Measurements from ENCODE around the gene PDHB.

The PDHB gene

DNA sequence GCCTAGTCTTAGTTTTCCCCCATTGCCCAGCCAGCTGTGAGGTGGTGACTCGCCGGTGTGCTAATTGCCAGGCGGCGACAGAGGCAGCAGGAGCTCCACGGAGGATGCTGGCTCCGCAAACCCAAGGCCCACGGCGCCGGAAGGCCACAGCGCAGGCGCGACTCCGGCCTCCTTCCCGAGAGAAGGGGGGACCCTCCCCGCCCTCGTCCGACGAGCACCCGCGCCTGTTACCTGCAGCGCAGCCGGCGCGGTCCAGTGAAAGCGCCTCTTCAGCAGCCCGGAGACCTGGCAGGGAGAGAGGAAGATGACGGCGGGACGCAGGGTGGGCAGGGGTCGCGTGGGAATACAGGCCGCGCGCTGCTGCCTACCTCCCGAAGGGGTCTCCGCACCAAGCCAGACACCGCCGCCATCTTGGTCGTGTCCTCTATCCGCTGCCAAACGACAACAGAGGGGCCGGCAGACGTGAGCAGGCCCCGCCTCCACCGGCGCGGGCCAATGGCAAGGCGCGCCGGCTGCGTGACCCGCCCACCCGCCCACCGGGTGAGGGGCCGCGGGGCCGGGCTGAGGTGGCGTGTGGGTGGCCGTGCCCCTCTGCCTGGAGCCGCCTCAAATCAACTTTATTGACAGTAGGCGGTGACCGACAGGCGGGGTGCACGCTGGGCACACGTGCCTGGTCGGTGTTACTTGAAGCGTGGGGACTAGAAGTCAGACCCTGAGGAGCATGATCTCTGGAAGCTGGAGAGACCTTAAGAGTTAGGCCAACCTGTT lies at the start of gene PDHB:
PDHB (minus strand) TSS at position 433 of the 768 bp plus-strand sequence; CDS start at position 410, 23 bp downstream.
- Histone ChIP-seq H3K9ac (ENCODE audit: low read length) (peak within 1 kb of the TSS; percentile 70), H3K36me3 (ENCODE audit: control insufficient read depth, insufficient read depth, low read length) (peaks cover 3% of the 10 kb centered on the region), H3K4me1 (ENCODE audit: control insufficient read depth, insufficient read depth, low read length) (peaks cover 9% of the 10 kb centered on the region), H3K9me3 (ENCODE audit: control insufficient read depth, low read length) (no peaks in the 10 kb centered on the region), H3K27me3 (ENCODE audit: control insufficient read depth, insufficient read depth, low read length) (no peaks in the 10 kb centered on the region), H3K4me3 (ENCODE audit: low read length) (peak within 1 kb of the TSS; percentile 48)

DNA sequence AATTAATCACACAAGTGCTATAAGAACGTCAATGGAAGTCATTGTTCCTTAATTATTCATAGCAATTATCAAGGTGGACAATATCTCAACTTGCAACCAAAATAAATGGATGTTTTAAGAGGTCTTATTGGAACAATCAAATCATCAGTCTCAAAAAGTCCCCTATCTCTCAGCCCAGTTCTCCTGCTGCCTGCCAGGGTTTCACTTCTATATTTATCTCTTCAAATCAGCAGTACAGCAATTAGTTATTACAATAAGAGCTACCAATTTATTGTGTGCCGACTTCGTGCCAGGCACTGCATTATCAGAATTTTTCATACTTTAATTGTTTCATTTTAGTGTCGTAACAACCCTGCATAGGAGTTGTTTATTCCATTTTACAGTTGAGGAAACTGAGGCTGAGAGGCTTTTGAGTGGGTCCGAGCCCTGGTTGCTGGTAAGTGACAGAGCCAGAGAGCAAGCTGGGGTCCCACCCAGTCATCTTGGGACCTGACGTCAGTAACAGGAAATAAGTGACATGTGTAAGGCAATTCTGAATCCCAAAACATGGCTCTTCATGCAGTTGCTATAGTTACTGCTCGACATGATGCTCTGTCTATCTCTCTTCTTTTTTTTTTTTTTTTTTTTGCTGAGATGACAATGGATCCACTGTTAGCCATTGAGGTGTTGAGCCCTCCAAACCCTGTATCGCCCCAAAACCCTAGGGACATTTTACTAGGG lies 49.4 kb upstream of the PDHB start:
- Histone ChIP-seq H3K36me3 (ENCODE audit: control insufficient read depth, insufficient read depth, low read length) (no peaks in the 10 kb centered on the region), H3K4me1 (ENCODE audit: control insufficient read depth, insufficient read depth, low read length) (peaks cover 9% of the 10 kb centered on the region), H3K4me3 (ENCODE audit: low read length) (no peak overlapping the region), H3K9me3 (ENCODE audit: control insufficient read depth, low read length) (no peaks in the 10 kb centered on the region), H3K9ac (ENCODE audit: low read length) (no peak overlapping the region), H3K27me3 (ENCODE audit: control insufficient read depth, insufficient read depth, low read length) (no peaks in the 10 kb centered on the region)

DNA sequence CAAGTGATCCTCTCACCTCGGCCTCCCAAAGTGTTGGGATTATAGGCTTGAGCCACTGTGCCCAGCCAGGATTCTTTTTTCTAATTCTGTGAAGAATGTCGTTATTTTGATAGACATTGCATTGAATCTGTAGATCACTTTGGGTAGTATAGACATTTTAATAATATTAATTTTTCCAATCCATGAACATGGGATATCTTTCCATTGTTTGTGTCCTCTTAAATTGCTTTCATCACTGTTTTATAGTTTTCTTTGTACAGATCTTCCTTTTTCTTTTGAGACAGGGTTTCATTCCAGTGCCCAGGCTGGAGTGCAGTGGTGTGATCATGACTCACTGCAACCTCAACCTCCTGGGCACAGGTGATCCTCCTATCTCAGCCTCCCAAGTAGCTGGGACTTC lies 46.7 kb upstream of the PDHB start:
- Histone ChIP-seq H3K4me3 (ENCODE audit: low read length) (no peak overlapping the region), H3K4me1 (ENCODE audit: control insufficient read depth, insufficient read depth, low read length) (no peaks in the 10 kb centered on the region), H3K9ac (ENCODE audit: low read length) (no peak overlapping the region), H3K9me3 (ENCODE audit: control insufficient read depth, low read length) (no peaks in the 10 kb centered on the region), H3K36me3 (ENCODE audit: control insufficient read depth, insufficient read depth, low read length) (no peaks in the 10 kb centered on the region), H3K27me3 (ENCODE audit: control insufficient read depth, insufficient read depth, low read length) (no peaks in the 10 kb centered on the region)

DNA sequence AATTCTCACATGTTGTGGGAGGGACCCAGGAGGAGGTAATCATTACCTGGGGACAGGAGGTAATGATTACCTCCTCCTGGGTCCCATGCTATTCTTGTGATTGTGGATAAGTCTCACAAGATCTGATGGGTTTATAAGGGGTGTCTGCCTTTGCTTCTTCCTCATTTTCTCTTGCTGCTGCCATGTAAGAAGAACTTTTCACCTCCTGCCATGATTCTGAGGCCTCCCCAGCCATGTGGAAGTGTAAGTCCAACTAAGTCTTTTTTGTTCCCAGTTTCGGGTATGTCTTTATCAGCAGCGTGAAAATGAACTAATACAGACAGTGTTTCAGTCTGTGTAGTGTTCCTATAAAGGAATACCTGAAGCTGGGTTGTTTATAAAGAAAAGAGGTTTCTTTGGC lies 45.1 kb upstream of the PDHB start:
- Histone ChIP-seq H3K4me3 (ENCODE audit: low read length) (no peak overlapping the region), H3K27me3 (ENCODE audit: control insufficient read depth, insufficient read depth, low read length) (no peaks in the 10 kb centered on the region)

DNA sequence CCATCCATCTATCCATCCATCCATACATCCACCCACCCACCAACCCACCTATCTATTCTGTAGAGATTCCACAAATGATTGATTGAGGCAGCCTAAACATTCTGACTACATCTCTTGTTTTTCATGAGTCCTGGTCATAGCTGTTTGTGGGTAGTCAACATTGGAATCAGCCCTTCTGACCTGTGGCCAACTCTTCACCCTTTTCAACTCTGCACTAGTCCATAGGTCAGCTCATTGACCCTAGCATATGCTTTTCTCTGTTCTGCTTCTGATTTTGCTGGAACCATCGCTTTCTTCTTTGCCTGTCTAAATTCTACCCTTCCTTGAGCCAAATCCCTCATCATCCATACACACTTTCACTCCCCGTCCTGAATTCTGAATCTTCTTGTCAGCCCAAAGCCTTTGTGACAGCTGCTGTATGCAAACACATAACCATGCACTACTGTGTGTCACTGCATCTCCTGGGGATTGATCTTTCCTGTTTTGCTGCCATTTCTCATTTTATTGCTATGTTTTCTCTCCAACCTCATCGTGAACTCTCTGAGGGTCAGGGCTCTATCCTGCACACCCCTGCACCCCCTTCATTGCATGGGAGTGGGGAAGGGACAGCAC lies 41.4 kb upstream of the PDHB start:
- H3K36me3 ChIP-seq (ENCODE audit: control insufficient read depth, insufficient read depth, low read length) = no peaks in the 10 kb centered on the region
- no peak overlapping the region for H3K9ac ChIP-seq (ENCODE audit: low read length)
- no peaks in the 10 kb centered on the region for H3K27me3 ChIP-seq (ENCODE audit: control insufficient read depth, insufficient read depth, low read length)
- H3K9me3 ChIP-seq (ENCODE audit: control insufficient read depth, low read length) = no peaks in the 10 kb centered on the region
- H3K4me3 ChIP-seq (ENCODE audit: low read length) = no peak overlapping the region
- H3K4me1 ChIP-seq (ENCODE audit: control insufficient read depth, insufficient read depth, low read length) = peaks cover 32% of the 10 kb centered on the region

More for the DNA sequence above, 45.1 kb upstream of the PDHB start:
- Histone ChIP-seq H3K9me3 (ENCODE audit: control insufficient read depth, low read length) (no peaks in the 10 kb centered on the region), H3K4me1 (ENCODE audit: control insufficient read depth, insufficient read depth, low read length) (peaks cover 13% of the 10 kb centered on the region), H3K36me3 (ENCODE audit: control insufficient read depth, insufficient read depth, low read length) (no peaks in the 10 kb centered on the region), H3K9ac (ENCODE audit: low read length) (no peak overlapping the region)

DNA sequence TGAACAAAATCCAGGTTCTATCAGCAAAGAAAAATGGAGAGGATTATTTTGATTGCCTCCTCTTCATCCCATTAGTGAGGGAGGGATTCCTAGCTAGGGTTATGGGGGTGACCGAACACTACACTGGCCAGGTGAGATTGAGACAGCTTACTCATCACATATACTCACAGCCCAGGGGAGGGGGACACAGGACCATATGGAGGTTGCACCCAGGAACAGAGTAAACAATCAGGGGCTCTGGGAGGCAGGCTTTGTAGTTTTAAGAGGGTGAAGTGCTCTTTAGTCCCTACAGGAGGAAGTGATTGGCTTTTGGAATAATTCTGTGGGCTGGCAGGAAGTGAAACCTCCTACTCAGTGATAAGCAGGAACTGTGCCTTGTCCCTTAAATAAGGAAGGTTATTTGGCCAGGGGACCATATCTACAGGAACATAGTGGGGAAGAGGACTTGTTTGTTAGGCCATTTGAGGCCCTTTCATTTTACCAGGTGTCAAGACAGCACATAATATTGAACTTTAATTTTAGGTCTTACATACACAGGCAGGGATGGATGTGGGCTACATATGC lies 40.8 kb upstream of the PDHB start:
- no peak overlapping the region for H3K4me3 ChIP-seq (ENCODE audit: low read length)
- no peaks in the 10 kb centered on the region for H3K27me3 ChIP-seq (ENCODE audit: control insufficient read depth, insufficient read depth, low read length)
- H3K4me1 ChIP-seq (ENCODE audit: control insufficient read depth, insufficient read depth, low read length) = peaks cover 32% of the 10 kb centered on the region
- no peaks in the 10 kb centered on the region for H3K36me3 ChIP-seq (ENCODE audit: control insufficient read depth, insufficient read depth, low read length)
- H3K9me3 ChIP-seq (ENCODE audit: control insufficient read depth, low read length) = no peaks in the 10 kb centered on the region
- H3K9ac ChIP-seq (ENCODE audit: low read length) = no peak overlapping the region

DNA sequence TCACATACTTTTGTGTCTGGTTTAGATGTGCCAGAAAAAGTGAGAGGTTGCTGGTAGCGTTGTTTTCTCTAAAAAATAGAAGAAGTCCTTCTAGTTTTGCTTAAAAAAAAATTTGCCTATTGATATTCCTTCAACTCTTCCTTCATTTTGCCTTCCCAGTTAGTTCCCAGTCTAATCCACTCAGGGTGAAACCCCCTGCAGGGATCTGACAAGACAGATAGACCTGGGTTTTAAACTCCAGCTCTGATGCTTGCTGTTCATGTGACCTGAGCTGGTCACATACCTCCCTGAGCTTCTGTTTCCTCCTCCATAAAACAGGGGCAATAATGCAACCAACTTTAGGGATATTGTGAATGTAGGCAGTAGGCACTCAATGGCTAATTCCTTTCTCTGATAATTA lies 39.6 kb upstream of the PDHB start:
- peaks cover 32% of the 10 kb centered on the region for H3K4me1 ChIP-seq (ENCODE audit: control insufficient read depth, insufficient read depth, low read length)
- H3K27me3 ChIP-seq (ENCODE audit: control insufficient read depth, insufficient read depth, low read length) = no peaks in the 10 kb centered on the region
- no peak overlapping the region for H3K9ac ChIP-seq (ENCODE audit: low read length)
- no peaks in the 10 kb centered on the region for H3K36me3 ChIP-seq (ENCODE audit: control insufficient read depth, insufficient read depth, low read length)
- H3K4me3 ChIP-seq (ENCODE audit: low read length) = no peak overlapping the region
- H3K9me3 ChIP-seq (ENCODE audit: control insufficient read depth, low read length) = no peaks in the 10 kb centered on the region

DNA sequence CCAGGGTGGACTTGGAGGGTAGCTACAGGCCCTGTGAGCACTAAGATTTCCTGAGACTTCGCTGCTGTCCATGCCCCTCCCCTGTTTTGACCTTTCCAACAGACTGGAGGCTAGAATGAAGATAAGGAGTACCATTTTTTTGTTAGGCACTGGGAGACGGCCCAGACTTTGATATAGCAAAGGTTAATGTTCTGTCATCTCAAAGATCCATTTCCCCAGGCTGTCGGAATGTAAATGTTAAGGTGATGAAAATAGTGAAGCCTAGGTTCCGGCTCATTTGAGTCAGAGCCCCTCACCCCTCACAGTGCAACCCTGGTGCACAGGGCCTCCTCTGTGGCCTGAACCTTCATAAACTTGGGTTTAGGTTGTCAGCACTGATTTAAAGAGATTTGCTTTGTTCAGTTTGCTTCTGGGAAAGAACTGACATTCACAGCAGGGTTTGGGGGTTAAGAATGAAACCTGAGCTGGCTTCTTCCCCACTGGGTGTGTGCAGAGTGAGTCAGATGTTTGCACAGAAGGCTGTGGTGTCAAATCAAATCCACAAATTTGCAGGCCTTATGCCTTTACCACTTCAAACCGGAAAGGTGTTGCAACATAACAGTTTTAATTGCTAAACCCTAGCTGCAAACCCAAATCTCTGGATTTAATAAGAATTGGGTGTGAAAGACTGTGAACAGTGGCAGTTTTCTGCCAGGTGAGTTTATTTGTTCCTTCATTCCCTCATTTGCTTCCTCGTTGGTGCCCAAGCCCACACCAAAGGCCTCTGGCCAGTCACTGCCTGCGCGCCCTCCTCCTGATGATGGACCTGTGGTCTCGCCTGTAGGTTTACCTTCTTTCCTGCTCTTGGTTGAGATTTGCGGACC lies 37.6 kb upstream of the PDHB start:
- Histone ChIP-seq H3K27me3 (ENCODE audit: control insufficient read depth, insufficient read depth, low read length) (no peaks in the 10 kb centered on the region), H3K9ac (ENCODE audit: low read length) (no peak overlapping the region), H3K4me1 (ENCODE audit: control insufficient read depth, insufficient read depth, low read length) (peaks cover 32% of the 10 kb centered on the region), H3K9me3 (ENCODE audit: control insufficient read depth, low read length) (no peaks in the 10 kb centered on the region), H3K4me3 (ENCODE audit: low read length) (no peak overlapping the region), H3K36me3 (ENCODE audit: control insufficient read depth, insufficient read depth, low read length) (no peaks in the 10 kb centered on the region)

DNA sequence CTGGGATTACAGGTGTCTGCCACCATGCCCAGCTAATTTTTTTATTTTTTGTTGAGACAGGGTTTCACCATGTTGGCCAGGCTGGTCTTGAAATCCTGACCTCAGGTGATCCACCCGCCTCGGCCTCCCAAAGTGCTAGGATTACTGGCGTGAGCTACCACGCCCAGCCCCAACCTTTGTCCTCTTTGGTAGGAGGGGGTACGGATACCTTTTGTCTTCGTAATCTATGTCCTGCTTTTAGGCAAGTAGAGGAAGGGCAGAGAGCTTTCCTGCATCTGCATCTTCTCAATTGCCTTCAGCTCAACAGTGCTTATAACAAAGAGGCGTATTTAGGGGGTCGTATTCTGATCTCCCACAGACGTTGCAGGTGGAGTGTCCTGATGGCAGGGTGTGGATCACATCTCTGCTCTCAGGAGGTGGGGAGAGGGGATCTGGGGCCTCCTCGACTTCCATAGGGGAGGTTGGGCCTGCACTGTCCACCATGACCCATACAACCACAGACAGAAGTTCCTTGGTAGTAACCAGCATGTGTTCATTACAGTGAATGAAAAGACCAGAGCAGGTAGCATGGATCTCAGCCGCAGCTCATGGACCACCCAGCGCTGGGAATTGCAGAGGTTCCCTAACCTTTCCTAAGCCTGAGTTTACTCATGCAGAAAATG lies 36.9 kb upstream of the PDHB start:
- no peak overlapping the region for H3K4me3 ChIP-seq (ENCODE audit: low read length)

DNA sequence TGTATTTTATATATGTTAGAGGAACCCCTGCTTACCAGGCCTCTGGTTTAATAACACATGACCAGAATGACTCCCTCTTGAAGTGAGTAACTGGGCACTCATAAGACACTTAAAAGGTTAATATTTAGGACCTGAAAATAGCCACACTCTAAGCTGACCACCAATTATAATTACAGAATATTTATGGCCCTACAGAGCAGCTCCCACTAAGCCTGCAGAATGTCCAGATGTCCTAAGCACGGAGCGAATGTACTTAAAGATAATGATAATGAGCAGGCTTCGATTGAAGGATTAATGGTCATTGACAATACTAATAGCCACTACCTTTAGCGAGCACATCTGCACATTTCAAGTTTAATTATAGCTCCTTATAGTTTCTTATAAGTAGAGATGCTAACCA lies 35.5 kb upstream of the PDHB start:
- H3K4me1 ChIP-seq (ENCODE audit: control insufficient read depth, insufficient read depth, low read length) = peaks cover 21% of the 10 kb centered on the region
- no peaks in the 10 kb centered on the region for H3K36me3 ChIP-seq (ENCODE audit: control insufficient read depth, insufficient read depth, low read length)
- no peaks in the 10 kb centered on the region for H3K9me3 ChIP-seq (ENCODE audit: control insufficient read depth, low read length)
- H3K9ac ChIP-seq (ENCODE audit: low read length) = no peak overlapping the region
- no peak overlapping the region for H3K4me3 ChIP-seq (ENCODE audit: low read length)
- no peaks in the 10 kb centered on the region for H3K27me3 ChIP-seq (ENCODE audit: control insufficient read depth, insufficient read depth, low read length)

More for the DNA sequence above, 36.9 kb upstream of the PDHB start:
- Histone ChIP-seq H3K9me3 (ENCODE audit: control insufficient read depth, low read length) (no peaks in the 10 kb centered on the region), H3K9ac (ENCODE audit: low read length) (no peak overlapping the region), H3K4me1 (ENCODE audit: control insufficient read depth, insufficient read depth, low read length) (peaks cover 32% of the 10 kb centered on the region), H3K27me3 (ENCODE audit: control insufficient read depth, insufficient read depth, low read length) (no peaks in the 10 kb centered on the region), H3K36me3 (ENCODE audit: control insufficient read depth, insufficient read depth, low read length) (no peaks in the 10 kb centered on the region)

DNA sequence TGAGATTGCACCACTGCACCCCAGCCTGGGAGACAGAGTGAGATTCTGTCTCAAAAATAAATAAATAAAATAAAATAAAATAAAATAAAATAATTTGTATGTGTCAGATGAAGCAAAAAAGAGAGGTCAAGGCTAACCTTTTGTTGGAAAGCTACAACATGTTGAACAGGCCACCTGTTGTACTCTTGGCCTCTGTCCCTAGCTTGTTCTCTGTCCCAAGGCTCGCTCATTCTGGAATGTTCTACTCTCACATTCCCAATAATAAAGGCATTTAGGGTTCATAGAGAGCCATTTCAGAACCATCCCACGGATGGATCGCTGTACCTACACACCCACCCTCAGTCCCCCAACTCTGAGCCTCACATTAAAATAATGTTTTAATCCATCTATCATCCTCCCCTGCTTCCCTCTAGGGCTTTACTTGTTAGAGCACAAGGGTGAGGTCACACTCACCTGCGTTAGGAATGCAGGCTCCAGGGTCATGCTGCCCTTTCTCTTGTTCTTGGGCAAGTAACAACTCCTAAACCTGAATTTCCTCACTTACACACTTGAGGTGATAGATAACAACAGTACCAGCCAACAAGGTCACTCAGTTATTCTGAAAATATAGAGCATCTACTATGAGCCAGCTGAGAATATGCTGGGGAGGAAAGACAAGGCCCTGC lies 33.4 kb upstream of the PDHB start:
- no peaks in the 10 kb centered on the region for H3K36me3 ChIP-seq (ENCODE audit: control insufficient read depth, insufficient read depth, low read length)
- H3K9me3 ChIP-seq (ENCODE audit: control insufficient read depth, low read length) = no peaks in the 10 kb centered on the region

More for the DNA sequence above, 33.4 kb upstream of the PDHB start:
- Histone ChIP-seq H3K4me1 (ENCODE audit: control insufficient read depth, insufficient read depth, low read length) (peaks cover 27% of the 10 kb centered on the region), H3K9ac (ENCODE audit: low read length) (no peak overlapping the region), H3K27me3 (ENCODE audit: control insufficient read depth, insufficient read depth, low read length) (no peaks in the 10 kb centered on the region), H3K4me3 (ENCODE audit: low read length) (no peak overlapping the region)
